Stimulated activated CD8-positive, alpha-beta memory T cell treated with anti-CD3 and anti-CD28 coated beads, Interleukin-15, amount 100 ng/mL, for 1 hour (primary cell): Measurements from ENCODE around the gene WNT11.

Experiments
- DNase-seq: peaks from one replicate; pipeline ENCODE4 v3.0.0-alpha.2; 2020; ENCODE audit warnings: low read depth

Gene WNT11

DNA sequence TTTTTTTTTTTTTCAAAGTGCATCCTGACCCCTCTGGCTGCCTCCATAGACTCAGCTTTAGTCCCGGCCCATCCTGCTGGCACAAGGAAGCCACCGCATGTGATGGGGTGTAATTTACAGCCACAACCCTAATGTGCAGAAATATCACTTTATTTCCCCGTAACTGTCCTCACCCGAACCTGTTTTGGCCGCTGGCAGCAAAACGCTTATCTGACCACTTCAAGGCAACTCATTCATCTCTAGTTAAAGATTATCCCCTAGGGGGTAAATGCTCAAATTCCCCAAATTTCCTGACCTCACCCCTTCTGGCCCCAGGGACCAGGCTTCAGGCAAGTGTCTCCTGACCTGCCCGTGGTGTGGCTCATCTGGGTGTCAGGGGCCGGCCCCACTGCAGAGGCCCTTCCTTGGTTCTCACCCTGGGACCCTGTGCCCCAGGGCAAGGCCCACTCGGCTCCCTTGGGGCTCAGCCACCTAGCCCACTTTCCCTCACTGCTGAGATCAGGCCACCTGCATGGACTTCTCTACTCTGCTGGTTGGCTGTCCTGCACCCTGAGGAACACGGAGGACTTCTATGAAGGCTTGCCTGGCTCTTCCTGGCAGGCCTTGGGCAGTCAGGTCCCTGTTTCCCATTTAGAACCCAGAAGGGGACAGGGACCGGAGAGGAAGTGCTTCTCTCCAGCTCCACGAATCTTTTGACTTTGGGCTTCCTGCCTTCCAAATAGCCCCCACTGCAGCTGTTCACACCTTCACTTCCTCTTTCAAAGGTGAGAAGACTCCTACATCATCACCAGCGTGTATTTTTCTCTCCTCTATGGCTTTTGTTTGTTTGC lies 53.3 kb downstream of the WNT11 start:
- DNase-seq = no peak

DNA sequence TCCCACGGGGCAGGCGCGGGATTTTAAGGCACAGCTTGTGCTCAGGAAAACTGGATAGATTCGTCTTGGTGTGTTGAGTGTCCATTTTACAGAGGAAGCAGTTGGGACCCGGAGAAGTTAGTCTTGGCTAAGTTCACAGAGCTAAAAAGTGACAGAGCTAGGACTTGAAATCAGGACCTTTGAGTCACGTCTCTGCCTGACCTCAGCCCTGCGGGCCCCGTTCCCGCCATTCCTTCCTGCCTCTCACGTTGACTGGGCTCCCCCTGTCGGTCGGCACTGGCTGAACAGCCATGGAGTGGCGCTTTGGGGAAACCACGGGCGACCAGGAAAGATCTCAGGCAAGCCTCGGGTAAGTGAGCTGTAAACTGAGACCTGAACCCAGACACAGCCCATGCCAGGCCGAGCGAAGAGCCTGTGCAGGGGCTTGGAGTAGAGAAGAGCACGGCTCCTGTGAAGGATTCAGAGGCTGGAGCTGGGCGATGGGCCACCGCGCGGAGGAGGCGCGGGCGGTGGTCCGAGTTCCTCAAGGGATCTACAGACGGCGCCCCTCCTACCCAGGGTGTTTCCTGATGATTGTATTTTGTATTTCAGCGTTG lies 54.1 kb downstream of the WNT11 start:
- DNase-seq = peak; percentile 65

DNA sequence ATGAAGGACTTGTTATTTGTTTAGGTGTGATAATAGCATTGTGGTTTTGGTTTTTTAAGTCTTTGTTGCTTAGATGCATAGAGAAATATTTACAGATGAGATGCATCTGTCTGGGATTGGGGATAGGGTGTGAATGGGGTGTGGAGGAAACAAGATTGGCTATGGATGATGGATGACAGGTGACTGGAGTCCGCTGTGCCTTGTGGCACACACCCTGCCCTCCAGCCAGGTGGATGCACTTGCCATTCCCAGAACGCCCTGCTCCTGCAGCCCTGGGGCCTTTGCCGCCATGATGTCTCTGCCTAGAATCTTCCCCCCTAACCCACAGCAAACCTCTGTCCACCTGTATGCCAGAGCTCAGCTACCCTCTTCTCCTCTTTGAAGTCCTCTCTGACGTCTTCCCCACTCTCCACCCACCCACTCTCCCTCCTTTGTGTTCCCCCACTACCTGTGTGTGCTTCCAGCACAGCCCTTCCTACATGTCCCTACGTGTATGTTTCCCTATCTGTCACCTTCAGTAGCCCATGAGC lies 54.7 kb downstream of the WNT11 start:
- no peak for DNase-seq

DNA sequence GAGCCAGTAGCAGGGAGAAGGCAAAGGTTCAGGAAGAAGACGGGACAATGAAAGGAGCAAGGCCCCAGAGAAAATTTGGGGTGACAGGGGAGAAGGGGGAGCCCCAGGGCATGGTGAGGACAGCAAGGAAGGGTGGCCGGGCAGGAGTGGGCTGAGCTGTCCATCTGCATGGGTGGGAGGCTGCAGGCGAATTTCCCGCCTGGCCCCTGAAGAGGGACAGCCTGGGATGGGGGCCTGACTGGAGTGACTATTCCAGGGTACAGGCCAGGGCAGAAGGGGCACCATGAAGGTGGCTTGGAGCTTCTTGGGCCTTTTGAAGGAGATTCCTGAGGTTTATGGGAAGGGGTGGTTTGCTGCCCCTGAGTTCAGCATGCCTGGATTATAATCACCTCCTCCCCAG lies 56.2 kb downstream of the WNT11 start:
- no peak for DNase-seq

DNA sequence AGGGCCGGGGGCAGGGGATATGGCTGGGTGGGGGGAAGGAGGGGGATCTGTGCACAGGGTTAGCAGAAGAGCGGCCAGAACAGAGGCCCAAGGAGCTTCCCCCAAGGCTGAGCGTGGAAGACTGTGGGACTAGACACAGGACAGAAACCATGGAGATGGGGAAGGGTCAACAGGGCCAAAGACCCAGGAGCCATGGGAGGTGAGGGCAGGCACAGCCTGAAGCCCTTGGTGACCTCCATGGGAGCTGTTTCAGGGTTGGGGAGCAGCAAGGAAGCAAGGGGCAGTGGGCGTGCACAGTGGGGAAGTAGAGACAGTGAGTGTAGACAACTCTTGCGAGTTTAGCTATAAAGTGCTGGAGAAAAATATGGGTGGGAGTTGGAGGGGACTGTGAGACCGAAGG lies 56.6 kb downstream of the WNT11 start:
- no peak for DNase-seq

DNA sequence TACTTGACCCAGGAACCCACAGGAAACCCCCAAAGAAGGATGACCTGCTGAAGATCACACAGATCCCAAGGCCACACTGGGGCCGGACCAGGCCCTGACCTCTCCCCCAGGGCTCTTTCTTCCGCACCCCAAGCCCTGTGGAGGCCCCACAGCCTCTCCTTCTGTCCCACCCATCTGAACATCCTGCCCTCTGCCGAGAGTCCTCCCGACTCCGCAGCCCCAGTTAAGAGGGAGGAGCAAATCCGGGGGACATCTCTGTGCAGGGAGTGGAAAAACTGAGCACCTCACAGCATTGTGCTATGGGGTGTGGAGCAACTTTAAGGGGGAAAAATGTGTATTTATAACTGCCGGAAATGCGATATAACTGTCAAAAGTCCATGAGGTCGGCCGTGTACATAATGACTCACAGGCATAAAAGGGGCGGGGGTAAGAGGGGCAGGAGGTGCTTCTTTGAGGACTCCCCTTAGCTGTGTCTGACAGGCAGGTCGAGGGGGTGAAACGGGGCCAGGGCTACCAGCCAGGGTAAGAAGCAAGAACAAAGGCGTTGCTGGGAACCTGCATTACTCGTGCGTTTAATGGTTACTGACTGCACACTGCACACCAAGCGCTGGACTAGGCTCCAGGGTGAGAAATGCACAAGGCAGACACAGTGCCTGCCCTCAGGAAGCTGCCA lies 57.2 kb downstream of the WNT11 start:
- no peak for DNase-seq

DNA sequence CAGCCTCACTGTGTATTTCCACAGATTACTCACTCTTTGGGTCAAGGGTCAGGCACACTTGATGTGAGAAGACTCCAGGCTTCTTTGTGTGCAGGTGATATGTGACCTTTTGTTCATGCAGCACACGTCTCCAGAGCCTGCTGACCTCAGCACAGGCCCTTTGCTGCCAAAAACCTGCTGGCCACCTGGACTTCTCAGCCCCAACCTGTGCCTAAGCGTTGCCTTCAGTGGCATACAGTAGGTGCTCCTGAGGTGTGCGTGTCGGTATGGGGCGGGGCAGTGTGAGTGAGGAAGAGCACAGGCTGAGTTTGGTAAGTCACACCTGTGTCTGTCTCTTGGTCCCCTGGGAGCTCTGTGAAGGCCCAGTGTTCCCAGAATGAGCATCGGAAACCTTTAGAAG lies 58.1 kb downstream of the WNT11 start:
- DNase-seq = no peak

DNA sequence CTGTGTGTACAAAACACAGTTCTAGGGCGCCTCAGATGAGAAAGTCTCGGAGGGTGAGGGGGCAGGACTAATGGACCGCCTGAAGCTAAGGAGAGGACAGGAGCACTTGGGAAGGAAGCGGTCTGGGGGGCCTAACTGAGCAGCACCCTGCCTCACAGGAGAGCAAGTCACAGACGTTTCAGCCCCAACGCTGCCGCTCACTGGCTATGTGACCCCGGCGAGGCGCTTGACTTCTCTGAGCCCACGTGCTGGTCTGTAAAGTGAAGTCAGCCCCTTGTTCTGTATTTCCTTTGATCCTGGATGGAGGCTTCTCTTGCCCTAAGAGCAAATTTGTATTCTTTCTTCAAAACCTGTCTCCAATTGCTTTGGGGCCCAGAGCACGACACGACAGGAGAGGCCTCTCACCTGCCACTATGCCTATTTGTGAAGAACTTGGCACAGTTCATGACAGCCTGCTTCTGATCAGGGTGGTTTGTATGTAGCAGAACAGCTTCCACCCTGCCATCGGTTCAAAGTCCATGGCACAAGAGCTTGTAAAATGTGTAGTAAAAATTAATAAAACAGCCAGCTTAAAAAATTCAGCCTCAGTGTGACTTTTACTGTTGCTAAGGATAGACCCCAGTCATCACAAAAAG lies 59.1 kb downstream of the WNT11 start:
- DNase-seq = no peak

DNA sequence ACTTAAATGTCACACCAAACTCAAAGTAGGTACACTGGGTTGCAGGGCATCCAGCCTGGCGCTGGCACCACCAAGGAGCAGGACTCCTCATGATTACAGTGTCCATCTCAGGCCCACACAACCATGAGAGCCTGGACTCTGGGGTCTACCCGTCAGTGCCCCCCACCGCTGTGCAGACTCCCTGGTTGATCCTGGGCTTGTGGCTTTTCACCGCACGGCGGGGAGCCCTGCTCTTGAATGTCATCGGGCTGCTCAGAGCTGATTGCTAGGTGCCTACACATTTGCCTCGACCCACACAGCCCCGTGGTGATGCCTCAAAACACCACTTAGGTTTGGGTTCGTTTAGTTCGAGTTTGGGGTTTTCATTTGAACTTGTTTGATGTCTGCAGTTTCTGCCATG lies 63.0 kb downstream of the WNT11 start:
- no peak for DNase-seq

DNA sequence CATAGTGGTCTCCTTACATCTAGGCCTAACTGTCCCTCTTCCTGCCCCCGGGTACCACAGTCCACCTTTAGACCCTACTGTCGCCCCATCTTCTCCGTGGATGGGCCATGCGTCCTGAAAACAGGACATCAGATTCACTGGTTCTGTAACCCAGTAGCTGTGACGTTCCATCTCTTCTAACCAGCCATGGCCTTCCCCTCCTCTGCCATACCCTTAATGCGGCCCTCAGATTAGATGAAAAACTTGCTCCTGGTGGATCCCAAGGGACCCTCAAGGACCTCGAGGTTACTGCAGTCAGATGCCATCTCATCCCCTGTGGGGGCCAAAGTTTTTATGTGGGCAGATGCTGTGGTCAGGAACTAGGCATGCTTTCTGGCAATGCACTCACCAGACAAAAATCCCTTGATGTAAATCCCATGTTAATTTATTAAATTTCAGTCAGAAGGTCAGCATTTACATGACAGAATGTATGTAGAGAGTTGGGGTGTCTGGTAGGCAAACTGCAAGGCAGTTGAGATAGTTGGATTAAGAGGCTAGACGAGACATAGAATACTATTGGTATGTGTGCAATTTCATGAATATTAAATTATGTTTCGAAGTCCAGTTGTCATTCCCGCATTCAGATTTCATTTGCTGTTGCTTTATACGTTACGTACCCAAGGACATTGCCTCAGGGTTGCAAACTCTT lies 64.3 kb downstream of the WNT11 start:
- DNase-seq = no peak

DNA sequence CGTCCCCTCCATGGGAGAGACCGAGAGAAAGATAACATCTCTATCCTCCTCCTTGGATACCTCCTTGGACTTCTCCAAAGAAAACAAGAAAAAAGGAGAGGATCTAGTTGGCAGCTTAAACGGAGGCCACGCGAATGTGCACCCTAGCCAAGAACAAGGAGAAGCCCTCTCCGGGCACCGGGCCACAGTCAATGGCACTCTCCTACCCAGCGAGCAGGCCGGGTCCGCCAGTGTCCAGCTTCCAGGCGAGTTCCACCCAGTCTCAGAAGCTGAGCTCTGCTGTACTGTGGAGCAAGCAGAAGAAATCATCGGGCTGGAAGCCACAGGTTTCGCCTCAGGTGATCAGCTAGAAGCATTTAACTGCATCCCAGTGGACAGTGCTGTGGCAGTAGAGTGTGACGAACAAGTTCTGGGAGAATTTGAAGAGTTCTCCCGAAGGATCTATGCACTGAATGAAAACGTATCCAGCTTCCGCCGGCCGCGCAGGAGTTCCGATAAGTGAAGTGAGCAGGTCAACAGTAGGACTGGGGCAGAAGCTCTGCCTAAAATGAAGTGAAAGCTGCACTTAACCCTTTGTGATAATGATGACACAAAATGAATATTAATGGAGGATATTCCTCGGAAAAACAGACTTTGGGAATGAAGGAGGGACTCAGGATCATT lies 65.3 kb downstream of the WNT11 start:
- DNase-seq = no peak

DNA sequence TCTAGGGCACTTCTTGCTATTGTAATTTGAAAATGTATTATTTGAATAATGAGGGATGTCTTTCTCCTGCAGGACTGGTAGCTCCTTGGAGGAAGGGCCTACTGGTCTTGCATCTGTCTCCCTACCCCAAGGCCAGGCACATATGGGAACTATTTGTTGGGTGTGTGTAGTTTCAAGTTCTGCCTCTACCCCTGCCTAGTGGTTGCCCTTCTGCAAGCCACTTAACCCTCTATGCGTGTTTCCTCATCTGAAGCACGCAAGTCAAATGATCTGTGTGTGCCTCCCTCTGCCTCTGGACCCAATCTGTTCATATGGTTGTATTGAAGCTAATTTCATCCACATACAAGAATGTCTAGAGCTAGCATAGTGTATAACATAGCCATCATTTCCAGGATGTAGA lies 67.0 kb downstream of the WNT11 start:
- no peak for DNase-seq
